GM06990 (cell line): Measurements from ENCODE around the gene CRTAC1.

Source experiments
- DNase-seq: peaks from one replicate; pipeline ENCODE4 v3.0.0-alpha.2; 2011; ENCODE audit not compliant: insufficient read length; ENCODE audit errors: extremely low read depth
- H3K27me3 ChIP-seq: replicated peaks from 2 replicates; pipeline ENCODE4 v1.6.0; 2011; ENCODE audit warnings: low read length; ENCODE audit not compliant: control insufficient read depth, insufficient read depth
- H3K36me3 ChIP-seq: 2 replicates; pipeline ENCODE4 v1.5.1; 2011; ENCODE audit warnings: low read length; ENCODE audit not compliant: control insufficient read depth, insufficient read depth
- H3K4me3 ChIP-seq: replicated peaks from 2 replicates; pipeline ENCODE4 v1.5.1; 2011; ENCODE audit warnings: low read depth, mild to moderate bottlenecking, control low read depth, low read length
- TF ChIP-seq, protein P1 (sequence below): IDR thresholded peaks from 2 replicates; pipeline ENCODE4 v1.5.1; 2011; ENCODE audit warnings: low read length, control low read depth, mild to moderate bottlenecking, inconsistent platforms; ENCODE audit not compliant: insufficient read depth, poor library complexity, severe bottlenecking

The CRTAC1 gene

DNA sequence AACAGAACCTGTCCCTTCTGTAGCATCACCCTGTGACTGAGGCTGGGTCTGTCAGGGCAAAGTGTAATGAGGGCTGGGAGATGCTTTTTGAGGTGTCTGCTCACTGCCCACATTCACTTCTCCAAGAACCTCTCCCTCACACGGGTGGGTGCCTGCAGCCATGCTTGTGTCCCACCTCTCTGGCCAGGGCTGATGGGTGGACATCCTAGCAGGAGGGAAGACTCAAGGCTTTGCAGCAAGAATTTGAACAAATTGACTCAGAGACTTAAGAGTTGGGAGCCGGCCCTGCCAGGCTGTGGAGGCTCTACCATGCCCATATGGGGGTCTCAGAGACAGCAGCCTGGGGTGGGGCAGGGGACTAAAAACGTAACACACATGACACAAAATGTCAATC, 147.3 kb downstream of the CRTAC1 start:
- TF ChIP-seq, protein P1, sequence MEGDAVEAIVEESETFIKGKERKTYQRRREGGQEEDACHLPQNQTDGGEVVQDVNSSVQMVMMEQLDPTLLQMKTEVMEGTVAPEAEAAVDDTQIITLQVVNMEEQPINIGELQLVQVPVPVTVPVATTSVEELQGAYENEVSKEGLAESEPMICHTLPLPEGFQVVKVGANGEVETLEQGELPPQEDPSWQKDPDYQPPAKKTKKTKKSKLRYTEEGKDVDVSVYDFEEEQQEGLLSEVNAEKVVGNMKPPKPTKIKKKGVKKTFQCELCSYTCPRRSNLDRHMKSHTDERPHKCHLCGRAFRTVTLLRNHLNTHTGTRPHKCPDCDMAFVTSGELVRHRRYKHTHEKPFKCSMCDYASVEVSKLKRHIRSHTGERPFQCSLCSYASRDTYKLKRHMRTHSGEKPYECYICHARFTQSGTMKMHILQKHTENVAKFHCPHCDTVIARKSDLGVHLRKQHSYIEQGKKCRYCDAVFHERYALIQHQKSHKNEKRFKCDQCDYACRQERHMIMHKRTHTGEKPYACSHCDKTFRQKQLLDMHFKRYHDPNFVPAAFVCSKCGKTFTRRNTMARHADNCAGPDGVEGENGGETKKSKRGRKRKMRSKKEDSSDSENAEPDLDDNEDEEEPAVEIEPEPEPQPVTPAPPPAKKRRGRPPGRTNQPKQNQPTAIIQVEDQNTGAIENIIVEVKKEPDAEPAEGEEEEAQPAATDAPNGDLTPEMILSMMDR, result no peak
- Histone ChIP-seq H3K36me3 (no peaks in the 10 kb centered on the region), H3K27me3 (no peaks in the 10 kb centered on the region), H3K4me3 (no peak overlapping the region)
- no peak for DNase-seq

DNA sequence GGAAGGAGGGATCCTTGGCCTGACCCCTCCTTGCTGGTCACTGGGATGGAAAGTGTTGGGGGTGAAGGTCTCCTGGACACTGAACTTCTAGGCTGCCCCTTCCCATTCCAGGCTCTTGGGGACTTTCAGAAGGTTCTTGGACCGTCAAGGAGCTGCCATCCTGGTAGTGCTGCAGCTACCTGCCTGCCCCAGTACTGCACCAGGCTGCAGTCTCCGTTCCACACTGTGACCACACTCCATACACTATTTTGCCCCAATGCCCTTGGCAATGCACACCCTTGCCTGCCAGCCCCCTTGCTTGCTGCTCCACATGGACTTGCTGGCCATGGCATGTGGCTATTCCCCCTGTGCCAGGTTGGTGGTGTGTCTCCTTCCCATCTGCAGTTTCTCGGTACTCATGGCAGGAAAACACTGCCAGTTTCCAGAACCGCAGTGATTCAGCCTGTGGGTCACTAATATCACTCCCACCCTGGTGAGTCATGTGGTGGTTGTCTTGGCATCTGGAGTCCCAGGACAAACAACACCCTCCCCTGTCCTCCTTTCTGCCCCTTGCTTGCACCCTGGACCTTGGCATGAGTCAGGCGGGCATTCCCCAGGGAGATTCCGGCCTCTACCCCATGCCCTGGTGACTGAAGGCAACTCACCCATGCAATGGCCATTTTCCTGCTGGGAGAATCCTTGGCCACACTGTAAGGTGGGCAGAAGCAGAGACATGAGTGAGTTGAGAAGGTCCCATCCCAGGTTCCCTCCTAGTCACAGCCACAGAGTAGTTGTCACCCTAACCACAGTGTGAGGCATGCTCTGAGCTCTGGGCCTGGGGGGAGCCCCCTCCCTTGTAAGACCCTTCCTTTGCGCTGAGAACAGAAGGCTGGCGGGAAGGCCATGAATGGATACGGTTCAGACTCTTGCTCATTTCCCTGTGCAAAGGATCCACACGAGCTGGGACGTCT, 148.0 kb downstream of the CRTAC1 start:
- H3K27me3 ChIP-seq, result no peaks in the 10 kb centered on the region
- H3K36me3 ChIP-seq, result no peaks in the 10 kb centered on the region
- TF ChIP-seq, protein P1, result no peak
- no peak overlapping the region for H3K4me3 ChIP-seq
- no peak for DNase-seq

DNA sequence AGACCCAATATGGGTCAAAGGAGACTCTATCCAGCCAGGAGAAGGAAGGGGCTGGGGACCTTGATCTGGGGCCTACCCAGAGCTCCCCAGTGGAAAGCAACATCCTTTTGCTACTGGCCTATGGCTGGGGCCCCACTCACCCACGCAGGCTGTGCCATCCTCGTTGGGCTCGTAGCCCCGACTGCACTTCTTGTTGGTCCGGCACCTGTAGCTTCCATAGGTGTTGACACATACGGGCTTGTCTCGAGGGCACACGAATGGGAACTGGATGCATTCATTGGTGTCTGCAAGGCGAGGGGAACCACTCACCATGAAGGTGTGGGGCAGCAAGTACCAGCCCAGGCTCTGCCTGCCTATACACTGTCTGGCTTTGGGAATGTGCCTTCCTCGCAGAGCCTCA, 150.3 kb downstream of the CRTAC1 start:
- TF ChIP-seq, protein P1, result no peak
- no peak for DNase-seq
- no peaks in the 10 kb centered on the region for H3K36me3 ChIP-seq
- no peak overlapping the region for H3K4me3 ChIP-seq
- H3K27me3 ChIP-seq, result no peaks in the 10 kb centered on the region

DNA sequence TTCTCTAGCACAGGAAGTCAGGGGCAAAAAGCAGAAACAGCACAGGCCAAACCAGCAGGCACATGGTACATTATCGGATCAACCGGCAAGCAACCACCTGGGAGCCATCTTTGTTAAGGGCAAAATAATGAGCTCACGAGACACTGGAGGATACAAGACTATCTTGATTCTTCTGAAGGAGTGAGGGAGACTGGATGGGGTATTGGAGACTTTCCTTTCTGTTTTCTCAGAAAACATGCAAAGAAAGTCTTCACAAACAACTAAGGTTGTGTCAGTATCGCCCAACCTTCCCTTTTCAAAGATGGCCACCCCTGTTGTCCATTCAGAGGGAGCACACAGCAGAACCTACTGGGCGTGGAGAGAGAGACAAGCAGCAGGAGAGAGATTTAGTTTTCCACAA, 151.2 kb downstream of the CRTAC1 start:
- DNase-seq, result no peak
- Histone ChIP-seq H3K27me3 (no peaks in the 10 kb centered on the region), H3K4me3 (no peak overlapping the region), H3K36me3 (no peaks in the 10 kb centered on the region)
- TF ChIP-seq, protein P1, result no peak

DNA sequence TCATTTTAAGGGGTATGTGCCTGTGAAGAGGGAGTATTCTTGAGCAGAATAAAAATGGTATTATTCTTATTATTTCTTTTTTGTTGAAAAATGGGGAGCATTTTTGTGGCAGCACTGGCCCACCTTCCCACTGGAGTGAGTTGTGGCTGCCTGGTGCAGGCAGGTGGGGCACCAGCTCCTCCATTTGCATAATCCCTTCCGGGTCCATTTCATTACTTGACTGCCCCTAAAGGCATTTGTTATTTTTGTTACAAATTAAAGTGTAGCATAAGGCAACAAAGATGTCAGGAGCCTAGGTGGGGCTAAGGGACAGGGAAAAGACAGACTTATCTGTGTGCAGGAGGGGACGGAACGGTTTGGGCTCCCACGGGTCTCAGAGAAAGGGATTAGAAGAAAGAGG, 154.0 kb downstream of the CRTAC1 start:
- DNase-seq, result no peak
- TF ChIP-seq, protein P1, result no peak
- H3K27me3 ChIP-seq, result no peaks in the 10 kb centered on the region; the same call in 1 of the 2 replicates
- no peak overlapping the region for H3K4me3 ChIP-seq
- no peaks in the 10 kb centered on the region for H3K36me3 ChIP-seq
